HepG2 (cell line): ENCODE measurements around the gene TCF25. TPM values are rescaled to one million over a fixed set of nuclear protein-coding genes. Genes with fewer than 3 reads are reported as not detected.

Source experiments
- ATAC-seq: fragments of 200-7000 bp; cut with Tn5 transposase; 3 replicates; pipeline ENCODE4 v1.9.1; 2020; ENCODE audit warnings: mild to moderate bottlenecking, moderate library complexity
- BruUV-seq: library from RNA; stranded (reverse); fragments of 400-500 nt; replicated peaks from 2 replicates; lab custom pipeline; 2021; lab: Mats Ljungman, UMichigan
- CTCF ChIA-PET: fragments of 300-600 bp; formaldehyde crosslinking; extraction: SDS; loops from one replicate; lab custom pipeline; 2021; ENCODE audit warnings: low total read pairs, inconsistent platforms, low intra/inter-chr PET ratio; lab: Yijun Ruan, JAX
- POLR2A ChIA-PET: fragments of 350-600 bp; sonication (Branson Sonifier 250); formaldehyde crosslinking; loops from one replicate; lab custom pipeline; 2020; ENCODE audit warnings: antibody characterized with exemption, inconsistent platforms; lab: Yijun Ruan, JAX
- DNase-seq: peaks from one replicate; pipeline ENCODE4 v3.0.0-alpha.2; 2015; ENCODE audit warnings: low spot score
- FAIRE-seq: peaks from 3 replicates; lab custom pipeline; 2011; peaks lifted over from hg19 to GRCh38; lab: Jason Lieb, UNC
- H2AFZ ChIP-seq: one replicate; pipeline ENCODE4 v1.6.1; 2011; ENCODE audit warnings: low read length, inconsistent platforms
- H3K27ac ChIP-seq: fragments of 300-600 bp; 3 replicates; pipeline ENCODE4 v1.8.0; 2011; ENCODE audit warnings: mixed run types, mild to moderate bottlenecking, mixed read lengths, low read length, inconsistent platforms; ENCODE audit not compliant: insufficient read depth; ENCODE audit errors: extremely low read length
- H3K27me3 ChIP-seq, 2 experiments: fragments of 200-600 bp in 1 of 2; 2 replicates in 1 of 2; 3 replicates in 1 of 2; pipeline versions ENCODE4 v1.6.0 to v1.8.0; 2011; ENCODE audit warnings: low read length in 2 of 2, mild to moderate bottlenecking in 2 of 2, moderate library complexity in 2 of 2, inconsistent platforms in 1 of 2; ENCODE audit not compliant: insufficient read depth in 2 of 2, control insufficient read depth in 1 of 2
- H3K36me3 ChIP-seq, 2 experiments: fragments of 200-600 bp in 1 of 2; replicated peaks in 1 of 2; 2 replicates in 1 of 2; 3 replicates in 1 of 2; pipeline versions ENCODE4 v1.5.1 to v1.8.0; 2011; ENCODE audit warnings: low read length in 2 of 2, inconsistent platforms in 1 of 2; ENCODE audit not compliant: insufficient read depth in 2 of 2, control insufficient read depth in 1 of 2
- H3K4me1 ChIP-seq: 2 replicates; pipeline ENCODE4 v1.5.1; 2012; ENCODE audit warnings: low read length, inconsistent platforms; ENCODE audit not compliant: insufficient read depth
- H3K4me2 ChIP-seq: 2 replicates; pipeline ENCODE4 v1.6.0; 2011; ENCODE audit warnings: low read depth, low read length, inconsistent platforms
- H3K4me3 ChIP-seq, 3 experiments: fragments of 200-600 bp in 1 of 3; sonication (generic), shearing (Covaris generic) in 1 of 3; replicated peaks in 1 of 3; 2 replicates each; pipeline ENCODE4 v1.5.1; 2011 to 2016; ENCODE audit warnings: low read length in 3 of 3, inconsistent platforms in 2 of 3, low read depth in 2 of 3, mild to moderate bottlenecking in 2 of 3, control low read depth in 1 of 3, mixed read lengths in 1 of 3; ENCODE audit not compliant: insufficient read depth in 1 of 3
- H3K79me2 ChIP-seq: one replicate; pipeline ENCODE4 v1.6.1; 2011; ENCODE audit warnings: low read length, inconsistent platforms; ENCODE audit not compliant: insufficient read depth
- H3K9ac ChIP-seq: 2 replicates; pipeline ENCODE4 v1.6.0; 2011; ENCODE audit warnings: mild to moderate bottlenecking, low read depth, low read length, inconsistent platforms; ENCODE audit not compliant: insufficient read depth
- H3K9me3 ChIP-seq: 2 replicates; pipeline ENCODE4 v1.5.1; 2012; ENCODE audit warnings: mild to moderate bottlenecking, low read length
- H4K20me1 ChIP-seq: 2 replicates; pipeline ENCODE4 v1.6.0; 2011; ENCODE audit warnings: inconsistent platforms, mild to moderate bottlenecking, low read length, moderate library complexity; ENCODE audit not compliant: insufficient read depth
- CREB1 ChIP-seq, 2 experiments: fragments of 450-650 bp in 1 of 2; IDR thresholded peaks; 2 replicates each; pipeline ENCODE4 v1.6.1; 2016 to 2017; ENCODE audit warnings: control low read depth in 1 of 2, mild to moderate bottlenecking in 1 of 2, missing compliant biosample characterization in 1 of 2, missing genetic modification characterization in 1 of 2
- ELF1 ChIP-seq: sonication (generic); formaldehyde crosslinking; IDR thresholded peaks from 2 replicates; pipeline ENCODE4 v1.4.0; 2020; ENCODE audit warnings: missing genetic modification reagents
- HNRNPLL ChIP-seq: fragments of 200-400 bp; formaldehyde crosslinking; IDR thresholded peaks from 2 replicates; pipeline ENCODE4 v1.6.1; 2017; ENCODE audit warnings: mild to moderate bottlenecking, low read depth, low read length; ENCODE audit not compliant: poor library complexity, severe bottlenecking
- NFE2L2 ChIP-seq: fragments of 150-350 bp; IDR thresholded peaks from 2 replicates; pipeline ENCODE4 v1.6.1; 2014; ENCODE audit warnings: low read length
- REL ChIP-seq: sonication (generic); formaldehyde crosslinking; conservative IDR thresholded peaks from 2 replicates; pipeline ENCODE4 v1.8.0; 2022; ENCODE audit warnings: mild to moderate bottlenecking, missing genetic modification reagents, moderate library complexity
- SETDB1 ChIP-seq: sonication (generic); formaldehyde crosslinking; IDR thresholded peaks from 2 replicates; pipeline ENCODE4 v1.5.1; 2020; ENCODE audit warnings: missing genetic modification reagents, mild to moderate bottlenecking, borderline replicate concordance
- SOX5 ChIP-seq: IDR thresholded peaks from 2 replicates; pipeline ENCODE4 v1.6.1; 2016; ENCODE audit warnings: borderline replicate concordance
- TMF1 ChIP-seq: sonication (generic); formaldehyde crosslinking; IDR thresholded peaks from 2 replicates; pipeline ENCODE4 v1.8.1; 2022; ENCODE audit warnings: low read depth, missing genetic modification reagents
- ZBTB33 ChIP-seq: sonication (generic); formaldehyde crosslinking; IDR thresholded peaks from 2 replicates; pipeline ENCODE4 v1.4.0; 2020; ENCODE audit warnings: missing genetic modification reagents
- ZBTB49 ChIP-seq: sonication (generic); formaldehyde crosslinking; IDR thresholded peaks from 2 replicates; pipeline ENCODE4 v1.4.0; 2020; ENCODE audit warnings: missing genetic modification reagents, borderline replicate concordance
- ZKSCAN1 ChIP-seq: fragments of 150-350 bp; IDR thresholded peaks from 2 replicates; pipeline ENCODE4 v1.6.1; 2014; ENCODE audit warnings: low read length
- ZNF17 ChIP-seq: sonication (generic); formaldehyde crosslinking; IDR thresholded peaks from 2 replicates; pipeline ENCODE4 v1.5.0; 2020; ENCODE audit warnings: mild to moderate bottlenecking, missing genetic modification reagents
- ZNF282 ChIP-seq: fragments of 450-650 bp; IDR thresholded peaks from 2 replicates; pipeline ENCODE4 v1.6.1; 2018; ENCODE audit not compliant: partially characterized antibody
- ZNF34 ChIP-seq: sonication (generic); formaldehyde crosslinking; IDR thresholded peaks from 2 replicates; pipeline ENCODE4 v1.4.0; 2020; ENCODE audit warnings: mild to moderate bottlenecking, missing genetic modification reagents, borderline replicate concordance
- ZNF790 ChIP-seq: sonication (generic); formaldehyde crosslinking; IDR thresholded peaks from 2 replicates; pipeline ENCODE4 v1.8.0; 2022; ENCODE audit warnings: missing genetic modification reagents, mild to moderate bottlenecking, borderline replicate concordance
- whole genome bisulfite sequencing: methylation state at CpG from one replicate; pipeline ENCODE4 v1.1.6; 2017; ENCODE audit warnings: low lambda C conversion rate; 5-methylcytosine and 5-hydroxymethylcytosine counted together
- in situ Hi-C: cut with HindIII; loops from 2 replicates; pipeline ENCODE4 v1.10.0; 2017; ENCODE audit warnings: low pct_unique_long_range_greater_than_20kb; ENCODE audit not compliant: extremely low pct_ligation_motif_present
- intact Hi-C: fragments of 100-400 bp; cut with micrococcal nuclease; formaldehyde crosslinking; loops from one replicate; pipeline ENCODE4 v1.10.0; 2022; ENCODE audit not compliant: unreplicated experiment
- polyA plus RNA-seq, 8 experiments: library from polyadenylated mRNA; depleted of rRNA in 3 of 8; stranded (reverse) in 7 of 8; unstranded in 1 of 8; fragments of >200 nt; fragmentation: Illumina TruSeq in 4 of 8; extraction: Trizol in 4 of 8; gene quantifications; 2 replicates each; pipeline versions ENCODE4 v1.2.1 to v1.2.3, GENCODE V29; 2011 to 2016; ENCODE audit warnings: low read depth in 4 of 8, missing spikeins in 1 of 8, mixed read lengths in 1 of 8; ENCODE audit not compliant: insufficient read depth in 1 of 8
- total RNA-seq, 5 experiments: library from RNA; depleted of rRNA; stranded (reverse); fragments of >200 nt; fragmentation: Illumina TruSeq; extraction: Trizol; gene quantifications; 2 replicates each; pipeline ENCODE4 v1.2.3, GENCODE V29; 2016; ENCODE audit warnings: low read depth in 1 of 5
- TF ChIP-seq, protein P1 (sequence below): sonication (generic); formaldehyde crosslinking; IDR thresholded peaks from 2 replicates; pipeline ENCODE4 v1.4.0; 2020; ENCODE audit warnings: missing genetic modification reagents

TCF25 gene
- total and polyA plus RNA-seq, 2 of the 13 experiments (the other 11 are each of a cell fraction or from before 2014, with no cell fraction given) = 138 to 206 TPM

GRCh38 chr16:89827383-89828198 lies 45.8 kb upstream of the TCF25 start:
- Histone ChIP-seq H3K36me3 (peaks cover 0 to 2% of the 10 kb centered on the region in 2 experiments; a peak in 2 of 5 replicates), H3K4me1 (peaks cover 74% of the 10 kb centered on the region), H3K27me3 (no peaks in the 10 kb centered on the region; a peak in 1 of 5 replicates), H3K4me3 (peak overlapping the region; percentile 69 to 78 (median 75)), H3K27ac (peak overlapping the region; percentile 94), H4K20me1 (0 out of 2 replicates have a peak, but pooled peaks cover 7% of the 10 kb centered on the region), H3K9ac (peak overlapping the region; percentile 92), H3K4me2 (peak overlapping the region; percentile 89), H3K9me3 (no peaks in the 10 kb centered on the region), H2AFZ (no peak overlapping the region), H3K79me2 (peaks cover 32% of the 10 kb centered on the region)
- intact Hi-C loops (loop anchor here (10.0 kb wide), 1 partner anchor 123 kb away; the partner anchor contains the start of gene SPATA2L), in situ Hi-C loops (no loop called here)
- 10% methylated on average over 26 of the region's 43 CpGs for WGBS
- ChIA-PET POLR2A (interaction anchor here (0.8 to 2.7 kb wide), 6 partner anchors 9 to 95 kb away, joined by 3 to 19 read pairs (median 4); partner anchors contain the start of genes MC1R, TCF25 and TUBB3), CTCF (no interaction called here)
- BruUV-seq = TSS peak; percentile 69
- FAIRE-seq (no peak), ATAC-seq (peak; percentile 52), DNase-seq (peak; percentile 79)
- TF ChIP-seq ZNF17 (CRISPR knock-in tag) (no peak), NFE2L2 (no peak), ZNF34 (CRISPR knock-in tag) (no peak), ELF1 (no peak; the same call in 1 of the 2 replicates), TMF1 (CRISPR knock-in tag) (no peak), ZNF790 (no peak), ZKSCAN1 (no peak), ZNF282 (no peak), CREB1 (IDR thresholded peaks at IDR 0.05) (peak; percentile 48; the same call in 1 of the 2 replicates), CREB1 (CRISPR knock-in tag; IDR thresholded peaks at IDR 0.05) (no peak), SETDB1 (CRISPR knock-in tag) (no peak), ZBTB33 (CRISPR knock-in tag) (peak; percentile 6), SOX5 (CRISPR knock-in tag) (0 out of 2 replicates have a peak, but pooled peaks have one; percentile 31), ZBTB49 (CRISPR knock-in tag) (no peak), REL (CRISPR knock-in tag) (no peak), HNRNPLL (peak; percentile 56)
- TF ChIP-seq, protein P1, sequence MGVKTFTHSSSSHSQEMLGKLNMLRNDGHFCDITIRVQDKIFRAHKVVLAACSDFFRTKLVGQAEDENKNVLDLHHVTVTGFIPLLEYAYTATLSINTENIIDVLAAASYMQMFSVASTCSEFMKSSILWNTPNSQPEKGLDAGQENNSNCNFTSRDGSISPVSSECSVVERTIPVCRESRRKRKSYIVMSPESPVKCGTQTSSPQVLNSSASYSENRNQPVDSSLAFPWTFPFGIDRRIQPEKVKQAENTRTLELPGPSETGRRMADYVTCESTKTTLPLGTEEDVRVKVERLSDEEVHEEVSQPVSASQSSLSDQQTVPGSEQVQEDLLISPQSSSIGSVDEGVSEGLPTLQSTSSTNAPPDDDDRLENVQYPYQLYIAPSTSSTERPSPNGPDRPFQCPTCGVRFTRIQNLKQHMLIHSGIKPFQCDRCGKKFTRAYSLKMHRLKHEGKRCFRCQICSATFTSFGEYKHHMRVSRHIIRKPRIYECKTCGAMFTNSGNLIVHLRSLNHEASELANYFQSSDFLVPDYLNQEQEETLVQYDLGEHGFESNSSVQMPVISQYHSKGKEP = no peak
